H9 (cell line): ENCODE measurements around the gene LAMTOR5. TPM values are rescaled to one million over a fixed set of nuclear protein-coding genes. Genes with fewer than 3 reads are reported as not detected.
"Not testable (repeated sequence)": the region's sequence is repeated elsewhere in the genome, so short reads cannot be mapped to it uniquely, and the experiment has no call there.

Source experiments
- DNase-seq: peaks from one replicate; pipeline ENCODE4 v3.0.0-alpha.2; 2017
- H2AFZ ChIP-seq: one replicate; pipeline ENCODE4 v1.6.1; 2013; ENCODE audit warnings: mild to moderate bottlenecking, low read length, control low read depth, moderate library complexity
- H2AK5ac ChIP-seq: 2 replicates; pipeline ENCODE4 v1.6.1; 2013; ENCODE audit warnings: low read length, control low read depth, mixed read lengths; ENCODE audit not compliant: insufficient read length
- H2BK120ac ChIP-seq: one replicate; pipeline ENCODE4 v1.6.1; 2013; ENCODE audit warnings: low read depth, mild to moderate bottlenecking, low read length, control low read depth, inconsistent platforms; ENCODE audit not compliant: poor library complexity, severe bottlenecking
- H2BK12ac ChIP-seq: 2 replicates; pipeline ENCODE4 v1.6.1; 2013; ENCODE audit warnings: low read length, control low read depth, mixed read lengths, low read depth; ENCODE audit not compliant: insufficient read length
- H2BK15ac ChIP-seq: 2 replicates; pipeline ENCODE4 v1.6.1; 2013; ENCODE audit warnings: low read depth, low read length, control low read depth
- H2BK20ac ChIP-seq: one replicate; pipeline ENCODE4 v1.6.1; 2013; ENCODE audit warnings: low read depth, mild to moderate bottlenecking, low read length, control low read depth, inconsistent platforms; ENCODE audit not compliant: poor library complexity, severe bottlenecking
- H2BK5ac ChIP-seq: 2 replicates; pipeline ENCODE4 v1.6.1; 2013; ENCODE audit warnings: low read length, control low read depth, mixed read lengths; ENCODE audit not compliant: insufficient read length
- H3K14ac ChIP-seq: 2 replicates; pipeline ENCODE4 v1.6.1; 2013; ENCODE audit warnings: low read length, control low read depth; ENCODE audit not compliant: insufficient read depth
- H3K18ac ChIP-seq: 2 replicates; pipeline ENCODE4 v1.6.1; 2013; ENCODE audit warnings: low read depth, mild to moderate bottlenecking, mixed read lengths, low read length, control low read depth; ENCODE audit not compliant: insufficient read length
- H3K23ac ChIP-seq: 2 replicates; pipeline ENCODE4 v1.6.1; 2013; ENCODE audit warnings: low read length, control low read depth, mixed read lengths, low read depth; ENCODE audit not compliant: insufficient read length
- H3K23me2 ChIP-seq: 2 replicates; pipeline ENCODE4 v1.6.1; 2013; ENCODE audit warnings: low read depth, mild to moderate bottlenecking, mixed read lengths, low read length, control low read depth; ENCODE audit not compliant: insufficient read length, poor library complexity, severe bottlenecking
- H3K27ac ChIP-seq: 2 replicates; pipeline ENCODE4 v1.5.1; 2013; ENCODE audit warnings: low read length, control low read depth, mixed read lengths, low read depth; ENCODE audit not compliant: insufficient read length
- H3K27me3 ChIP-seq: 2 replicates; pipeline ENCODE4 v1.6.1; 2013; ENCODE audit warnings: low read length, control low read depth, inconsistent platforms; ENCODE audit not compliant: insufficient read depth
- H3K4ac ChIP-seq: 2 replicates; pipeline ENCODE4 v1.6.1; 2013; ENCODE audit warnings: low read depth, mild to moderate bottlenecking, control low read depth, inconsistent platforms, low read length, moderate library complexity
- H3K4me1 ChIP-seq: 2 replicates; pipeline ENCODE4 v1.6.1; 2013; ENCODE audit warnings: low read length, control low read depth, inconsistent platforms; ENCODE audit not compliant: insufficient read depth
- H3K4me2 ChIP-seq: 2 replicates; pipeline ENCODE4 v1.6.1; 2013; ENCODE audit warnings: low read length, control low read depth, mixed read lengths; ENCODE audit not compliant: insufficient read length, insufficient read depth
- H3K56ac ChIP-seq: 2 replicates; pipeline ENCODE4 v1.6.1; 2013; ENCODE audit warnings: low read depth, mild to moderate bottlenecking, mixed read lengths, low read length, control low read depth; ENCODE audit not compliant: insufficient read length
- H3K79me1 ChIP-seq: 2 replicates; pipeline ENCODE4 v1.6.1; 2013; ENCODE audit warnings: low read depth, mild to moderate bottlenecking, moderate library complexity, low read length, control low read depth, inconsistent platforms; ENCODE audit not compliant: insufficient read depth, poor library complexity, severe bottlenecking
- H3K79me2 ChIP-seq: 2 replicates; pipeline ENCODE4 v1.6.1; 2013; ENCODE audit warnings: low read length, control low read depth, inconsistent platforms; ENCODE audit not compliant: insufficient read depth
- H3K9ac ChIP-seq: 2 replicates; pipeline ENCODE4 v1.6.1; 2013; ENCODE audit warnings: low read length, control low read depth, mixed read lengths; ENCODE audit not compliant: insufficient read length; ENCODE audit errors: extremely low read depth
- H3K9me3 ChIP-seq: one replicate; pipeline ENCODE4 v1.6.1; 2013; ENCODE audit warnings: low read depth, low read length, inconsistent platforms; ENCODE audit not compliant: control insufficient read depth
- H3T11ph ChIP-seq: one replicate; pipeline ENCODE4 v1.6.1; 2013; ENCODE audit warnings: mild to moderate bottlenecking, low read length, control low read depth, inconsistent platforms
- H4K20me1 ChIP-seq: one replicate; pipeline ENCODE4 v1.6.1; 2013; ENCODE audit not compliant: control insufficient read depth, insufficient read length, insufficient read depth
- H4K5ac ChIP-seq: 2 replicates; pipeline ENCODE4 v1.6.1; 2013; ENCODE audit warnings: low read depth, mild to moderate bottlenecking, mixed read lengths, low read length, control low read depth; ENCODE audit not compliant: insufficient read length
- H4K8ac ChIP-seq: replicated peaks from 2 replicates; pipeline ENCODE4 v1.6.1; 2013; ENCODE audit warnings: low read length, control low read depth, mixed read lengths, low read depth; ENCODE audit not compliant: insufficient read length
- H4K91ac ChIP-seq: 2 replicates; pipeline ENCODE4 v1.6.1; 2013; ENCODE audit warnings: low read depth, mild to moderate bottlenecking, moderate library complexity, mixed read lengths, low read length, control low read depth; ENCODE audit not compliant: insufficient read length
- H3K27ac Mint-ChIP-seq, 3 experiments: 2 replicates in 2 of 3; 3 replicates in 1 of 3; pipeline ENCODE4 v1.8.0; 2020 to 2021; ENCODE audit warnings: mixed read lengths in 3 of 3, mild to moderate bottlenecking in 1 of 3, moderate library complexity in 1 of 3
- H3K27me3 Mint-ChIP-seq: 2 replicates; pipeline ENCODE4 v1.8.0; 2021; ENCODE audit warnings: low read depth, mild to moderate bottlenecking, moderate library complexity, mixed read lengths
- H3K36me3 Mint-ChIP-seq, 3 experiments: 2 replicates in 2 of 3; 3 replicates in 1 of 3; pipeline ENCODE4 v1.8.0; 2020 to 2021; ENCODE audit warnings: low read depth in 3 of 3, mixed read lengths in 3 of 3; ENCODE audit not compliant: insufficient read depth in 1 of 3
- H3K4me1 Mint-ChIP-seq, 2 experiments: 2 replicates each; pipeline ENCODE4 v1.8.0; 2020; ENCODE audit warnings: mixed read lengths in 2 of 2
- H3K4me3 Mint-ChIP-seq, 2 experiments: 2 replicates in 1 of 2; 3 replicates in 1 of 2; pipeline ENCODE4 v1.8.0; 2020 to 2021; ENCODE audit warnings: mild to moderate bottlenecking in 2 of 2, mixed read lengths in 2 of 2, moderate library complexity in 1 of 2
- H3K9me3 Mint-ChIP-seq, 2 experiments: 2 replicates in 1 of 2; 3 replicates in 1 of 2; pipeline ENCODE4 v1.8.0; 2020; ENCODE audit warnings: mild to moderate bottlenecking in 2 of 2, mixed read lengths in 2 of 2, moderate library complexity in 1 of 2
- CTCF ChIP-seq: fragments of 200-600 bp; sonication (generic); conservative IDR thresholded peaks from 3 replicates; pipeline ENCODE4 v1.8.0; 2021; ENCODE audit warnings: antibody characterized with exemption, mild to moderate bottlenecking
- WGBS: extraction: QIAGEN DNeasy Blood & Tissue Kit; methylation state at CpG from one replicate; pipeline ENCODE4 v1.1.7; 2013; ENCODE audit warnings: missing lambda C conversion rate, low lambda C conversion rate, mixed read lengths; ENCODE audit not compliant: insufficient read length; ENCODE audit errors: extremely low coverage; 5-methylcytosine and 5-hydroxymethylcytosine counted together
- total RNA-seq: library from RNA; stranded (reverse); gene quantifications from 2 replicates; pipeline ENCODE4 v1.2.1, GENCODE V29; 2021

LAMTOR5 gene
- total RNA-seq, 1 experiment from 2014 or later: 108 TPM

DNA sequence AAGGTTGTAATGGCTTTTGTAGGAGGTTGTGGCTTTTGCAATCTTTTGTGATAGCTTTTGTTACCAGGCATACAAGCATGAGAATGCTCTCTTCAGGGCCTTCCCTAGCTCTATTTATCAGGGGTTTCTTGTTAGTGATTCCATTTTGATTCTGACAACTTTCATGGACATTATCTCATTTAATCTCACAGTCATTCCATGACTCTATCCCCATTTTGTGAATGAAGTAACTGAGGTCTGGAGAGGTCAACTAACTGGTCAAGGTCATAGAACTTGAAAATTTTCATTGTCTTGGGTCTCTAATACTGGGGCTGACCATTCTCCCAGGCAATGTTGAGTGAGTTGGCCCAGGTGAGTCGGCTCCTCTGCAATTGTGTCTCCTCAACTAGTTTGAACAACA lies 11.2 kb upstream of the LAMTOR5 start:
- Mint-ChIP-seq H3K4me1 (peaks cover 10 to 18% of the 10 kb centered on the region in 2 experiments), H3K27ac (no peak overlapping the region), H3K4me3 (no peak overlapping the region), H3K27me3 (peaks cover 2% of the 10 kb centered on the region; the same call in 1 of the 2 replicates), H3K9me3 (peaks cover 4 to 9% of the 10 kb centered on the region in 2 experiments; a peak in 3 of 5 replicates), H3K36me3 (peaks cover 3 to 5% (median 4%) of the 10 kb centered on the region in 3 experiments; a peak in 5 of 7 replicates)
- H2AFZ ChIP-seq: no peak overlapping the region
- no peak overlapping the region for H2AK5ac ChIP-seq
- peaks cover 5% of the 10 kb centered on the region for H3K9me3 ChIP-seq
- no peaks in the 10 kb centered on the region for H3K79me2 ChIP-seq
- no peak for TF ChIP-seq CTCF
- no peak overlapping the region for H2BK12ac ChIP-seq
- no peak overlapping the region for H3K4me2 ChIP-seq
- H3K23me2 ChIP-seq: no peaks in the 10 kb centered on the region
- no peak overlapping the region for H4K5ac ChIP-seq
- H3K27me3 ChIP-seq: no peaks in the 10 kb centered on the region
- no peak overlapping the region for H4K91ac ChIP-seq
- H3K14ac ChIP-seq: no peak overlapping the region
- no CpG with 5 or more reads among the region's 1 CpG for WGBS
- no peak overlapping the region for H3K56ac ChIP-seq
- no peak overlapping the region for H3K18ac ChIP-seq
- H3K4ac ChIP-seq: no peak overlapping the region
- H4K8ac ChIP-seq: no peak overlapping the region
- no peak overlapping the region for H3K23ac ChIP-seq
- no peak overlapping the region for H3K27ac ChIP-seq
- H4K20me1 ChIP-seq: no peaks in the 10 kb centered on the region
- H2BK20ac ChIP-seq: no peak overlapping the region
- H3K9ac ChIP-seq: no peak overlapping the region
- no peak for DNase-seq
- no peak overlapping the region for H2BK15ac ChIP-seq
- 0 out of 2 replicates have a peak, but pooled peaks cover 4% of the 10 kb centered on the region for H3K4me1 ChIP-seq
- no peak overlapping the region for H2BK120ac ChIP-seq
- no peak overlapping the region for H2BK5ac ChIP-seq
- H3K79me1 ChIP-seq: no peaks in the 10 kb centered on the region
- H3T11ph ChIP-seq: no peak overlapping the region

DNA sequence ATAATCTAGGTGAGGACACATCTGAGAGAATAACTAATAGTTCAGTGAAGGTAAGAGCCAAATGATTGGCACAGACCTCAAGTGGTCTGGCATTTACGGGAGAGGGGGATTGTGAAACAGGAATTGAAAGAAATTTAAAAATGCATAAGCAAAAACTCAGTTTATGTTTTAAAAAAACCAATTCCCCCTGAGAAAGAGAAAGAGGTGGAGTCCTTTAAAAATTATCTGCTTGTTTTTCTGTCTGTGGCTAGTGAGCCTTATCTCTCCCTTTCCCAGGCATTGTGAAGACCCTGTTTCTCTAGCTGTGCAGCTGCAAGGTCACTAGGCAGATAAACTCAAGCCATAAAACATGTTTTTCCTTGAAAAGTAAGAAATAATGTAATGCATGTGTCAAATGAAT lies 5.6 kb upstream of the LAMTOR5 start:
- not testable (repeated sequence) for H3K36me3 Mint-ChIP-seq, H4K20me1 ChIP-seq, H3K4me1 ChIP-seq, H2AFZ ChIP-seq, H2BK12ac ChIP-seq, H3K79me2 ChIP-seq, H3K27me3 Mint-ChIP-seq, H3K4ac ChIP-seq, H3K14ac ChIP-seq, H3K9me3 ChIP-seq, DNase-seq, H3K4me3 Mint-ChIP-seq, H3K4me2 ChIP-seq, H3K27me3 ChIP-seq, H4K91ac ChIP-seq, H3T11ph ChIP-seq, H3K79me1 ChIP-seq, H3K27ac ChIP-seq, H2BK20ac ChIP-seq, H2BK15ac ChIP-seq, H3K56ac ChIP-seq, H3K23me2 ChIP-seq, H3K9ac ChIP-seq, H3K27ac Mint-ChIP-seq, H4K8ac ChIP-seq, H2AK5ac ChIP-seq, H2BK5ac ChIP-seq, H4K5ac ChIP-seq, H3K9me3 Mint-ChIP-seq, H3K18ac ChIP-seq, H2BK120ac ChIP-seq, H3K23ac ChIP-seq
- H3K4me1 Mint-ChIP-seq: peaks cover 13 to 16% of the 10 kb centered on the region in 2 experiments
- no CpG with 5 or more reads among the region's 1 CpG for WGBS
